LNCaP clone FGC (cell line): Measurements from ENCODE around the gene NEK10.

ENCODE experiments used
- DNase-seq: peaks from one replicate; pipeline ENCODE4 v3.0.0-alpha.2; 2011; ENCODE audit warnings: low read depth
- H3K4me3 ChIP-seq: 2 replicates; pipeline ENCODE4 v1.5.1; 2011; ENCODE audit warnings: mild to moderate bottlenecking, low read depth, low read length, control low read depth
- TF ChIP-seq, protein P1 (sequence below): IDR thresholded peaks from 2 replicates; pipeline ENCODE4 v1.5.1; 2012; ENCODE audit warnings: mild to moderate bottlenecking; ENCODE audit not compliant: control insufficient read depth, insufficient read depth; ENCODE audit errors: extremely low read depth

Gene NEK10

DNA sequence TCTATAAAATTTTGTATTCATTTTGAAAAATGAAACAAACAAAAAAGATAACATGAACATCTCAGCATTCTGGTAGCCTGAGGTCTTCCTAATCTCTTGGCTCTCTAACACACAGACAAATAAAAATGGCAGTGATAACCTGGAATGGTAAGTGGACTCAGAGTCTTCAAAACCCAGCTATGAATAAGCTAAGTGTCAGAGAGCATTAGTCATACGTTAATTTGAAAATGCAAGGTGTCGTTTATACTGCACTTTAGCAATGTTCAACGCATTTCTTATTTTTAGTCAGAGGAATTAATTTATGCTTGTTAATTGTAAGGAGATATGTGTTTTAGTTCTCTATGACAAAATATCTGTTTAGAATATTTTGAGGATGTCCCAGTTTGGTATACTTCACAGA, 294.3 kb downstream of the NEK10 start:
- no peak overlapping the region for H3K4me3 ChIP-seq
- DNase-seq = no peak
- TF ChIP-seq, protein P1, sequence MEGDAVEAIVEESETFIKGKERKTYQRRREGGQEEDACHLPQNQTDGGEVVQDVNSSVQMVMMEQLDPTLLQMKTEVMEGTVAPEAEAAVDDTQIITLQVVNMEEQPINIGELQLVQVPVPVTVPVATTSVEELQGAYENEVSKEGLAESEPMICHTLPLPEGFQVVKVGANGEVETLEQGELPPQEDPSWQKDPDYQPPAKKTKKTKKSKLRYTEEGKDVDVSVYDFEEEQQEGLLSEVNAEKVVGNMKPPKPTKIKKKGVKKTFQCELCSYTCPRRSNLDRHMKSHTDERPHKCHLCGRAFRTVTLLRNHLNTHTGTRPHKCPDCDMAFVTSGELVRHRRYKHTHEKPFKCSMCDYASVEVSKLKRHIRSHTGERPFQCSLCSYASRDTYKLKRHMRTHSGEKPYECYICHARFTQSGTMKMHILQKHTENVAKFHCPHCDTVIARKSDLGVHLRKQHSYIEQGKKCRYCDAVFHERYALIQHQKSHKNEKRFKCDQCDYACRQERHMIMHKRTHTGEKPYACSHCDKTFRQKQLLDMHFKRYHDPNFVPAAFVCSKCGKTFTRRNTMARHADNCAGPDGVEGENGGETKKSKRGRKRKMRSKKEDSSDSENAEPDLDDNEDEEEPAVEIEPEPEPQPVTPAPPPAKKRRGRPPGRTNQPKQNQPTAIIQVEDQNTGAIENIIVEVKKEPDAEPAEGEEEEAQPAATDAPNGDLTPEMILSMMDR = no peak

GRCh38 chr3:27073912-27074311, 295.3 kb downstream of the NEK10 start:
- no peak for DNase-seq
- H3K4me3 ChIP-seq = no peak overlapping the region
- TF ChIP-seq, protein P1 = no peak

- DNase-seq = no peak
- H3K4me3 ChIP-seq = no peak overlapping the region
- TF ChIP-seq, protein P1 = no peak
Measured at GRCh38 chr3:27072810-27073651, 296.2 kb downstream of the NEK10 start.

DNA sequence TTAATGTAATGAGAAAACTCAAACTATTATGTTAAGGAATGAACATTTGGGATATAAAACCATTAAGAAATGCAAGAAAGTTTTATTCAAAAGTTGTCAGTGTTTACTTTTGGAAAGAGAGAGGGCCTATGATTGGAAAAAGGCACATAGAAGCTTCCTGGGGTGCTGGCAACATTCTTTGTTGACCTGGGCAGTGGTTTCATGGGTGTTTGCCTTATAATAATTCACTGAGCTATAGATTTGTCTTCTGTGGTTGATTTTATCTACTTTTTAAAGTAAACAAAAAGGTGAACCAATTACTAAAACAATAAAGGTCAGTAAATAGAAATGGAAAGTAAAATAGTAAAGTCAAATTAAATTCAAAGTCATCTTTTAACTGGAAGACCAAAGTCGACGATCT, 308.8 kb downstream of the NEK10 start:
- no peak overlapping the region for H3K4me3 ChIP-seq
- TF ChIP-seq, protein P1 = no peak
- DNase-seq = peak; percentile 74
